H1 (cell line): ENCODE measurements around the gene PRKCA. TPM values are rescaled to one million over a fixed set of nuclear protein-coding genes. Genes with fewer than 3 reads are reported as not detected.

Source experiments
- CTCF ChIA-PET: fragments of 300-600 bp; sonication (Branson Sonifier 250); formaldehyde crosslinking; loops from one replicate; lab custom pipeline; 2021; ENCODE audit not compliant: partially characterized antibody; lab: Charles Lee
- POLR2A ChIA-PET: fragments of 300-600 bp; sonication (Branson Sonifier 250); formaldehyde crosslinking; loops from one replicate; lab custom pipeline; 2021; ENCODE audit warnings: inconsistent platforms; ENCODE audit not compliant: partially characterized antibody; lab: Charles Lee
- DNase-seq, 2 experiments: peaks; one replicate each; pipeline versions ENCODE4 v3.0.0 to v3.0.0-alpha.2; 2010 to 2022; ENCODE audit warnings: low spot score in 2 of 2, low read depth in 1 of 2, mixed read lengths in 1 of 2
- FAIRE-seq: peaks from 2 replicates; lab custom pipeline; 2011; peaks lifted over from hg19 to GRCh38; lab: Jason Lieb, UNC
- H2AFZ ChIP-seq: 2 replicates; pipeline ENCODE4 v1.8.1; 2012; ENCODE audit warnings: low read length, inconsistent platforms
- H2AK5ac ChIP-seq: 2 replicates; pipeline ENCODE4 v1.6.1; 2013; ENCODE audit warnings: low read depth, low read length
- H2BK120ac ChIP-seq: replicated peaks from 2 replicates; pipeline ENCODE3; 2013; ENCODE audit warnings: low read depth, low read length, inconsistent platforms
- H2BK12ac ChIP-seq: 2 replicates; pipeline ENCODE4 v1.6.1; 2013; ENCODE audit warnings: low read depth, low read length
- H2BK15ac ChIP-seq: 2 replicates; pipeline ENCODE4 v1.6.1; 2013; ENCODE audit warnings: low read length
- H2BK20ac ChIP-seq: 2 replicates; pipeline ENCODE4 v1.6.1; 2013; ENCODE audit warnings: low read length
- H2BK5ac ChIP-seq: 2 replicates; pipeline ENCODE4 v1.6.1; 2013; ENCODE audit warnings: low read depth, low read length
- H3K14ac ChIP-seq: 2 replicates; pipeline ENCODE4 v1.6.1; 2013; ENCODE audit warnings: inconsistent platforms; ENCODE audit not compliant: insufficient read length
- H3K18ac ChIP-seq: 2 replicates; pipeline ENCODE4 v1.6.1; 2013; ENCODE audit warnings: low read length; ENCODE audit errors: extremely low read depth
- H3K23ac ChIP-seq: 2 replicates; pipeline ENCODE4 v1.6.1; 2013; ENCODE audit warnings: inconsistent platforms; ENCODE audit not compliant: insufficient read length
- H3K23me2 ChIP-seq: 2 replicates; pipeline ENCODE4 v1.6.1; 2013; ENCODE audit warnings: low read depth, low read length
- H3K27ac ChIP-seq: 2 replicates; pipeline ENCODE4 v1.6.1; 2011; ENCODE audit warnings: low read depth, low read length, inconsistent platforms
- H3K27me3 ChIP-seq, 4 experiments: replicated peaks in 1 of 4; 1 replicate in 1 of 4; 2 replicates in 3 of 4; pipeline versions ENCODE4 v1.6.1 to v1.8.1; 2011 to 2013; ENCODE audit warnings: low read length in 3 of 4, mild to moderate bottlenecking in 3 of 4, inconsistent platforms in 2 of 4, mixed read lengths in 2 of 4, moderate library complexity in 1 of 4; ENCODE audit not compliant: control insufficient read depth in 3 of 4, insufficient read depth in 3 of 4; ENCODE audit errors: extremely low read depth in 1 of 4
- H3K36me3 ChIP-seq, 4 experiments: 2 replicates each; pipeline versions ENCODE4 v1.6.1 to v1.8.1; 2011 to 2013; ENCODE audit warnings: mild to moderate bottlenecking in 4 of 4, low read length in 3 of 4, moderate library complexity in 2 of 4, control low read depth in 1 of 4, inconsistent platforms in 1 of 4; ENCODE audit not compliant: insufficient read depth in 4 of 4, control insufficient read depth in 2 of 4
- H3K4ac ChIP-seq: replicated peaks from 2 replicates; pipeline ENCODE3; 2013; ENCODE audit warnings: low read length, low read depth, mixed read lengths, inconsistent platforms; ENCODE audit not compliant: insufficient read length
- H3K4me1 ChIP-seq, 4 experiments: replicated peaks in 1 of 4; 1 replicate in 1 of 4; 2 replicates in 3 of 4; pipeline versions ENCODE4 v1.6.1 to v1.8.1; 2011 to 2013; ENCODE audit warnings: low read length in 3 of 4, inconsistent platforms in 2 of 4, mixed read lengths in 1 of 4; ENCODE audit not compliant: insufficient read depth in 4 of 4, control insufficient read depth in 3 of 4
- H3K4me2 ChIP-seq, 2 experiments: 2 replicates each; pipeline versions ENCODE4 v1.6.1 to v1.8.1; 2011 to 2013; ENCODE audit warnings: low read depth in 2 of 2, low read length in 2 of 2, control low read depth in 1 of 2, inconsistent platforms in 1 of 2, mild to moderate bottlenecking in 1 of 2; ENCODE audit not compliant: insufficient read depth in 1 of 2
- H3K4me3 ChIP-seq, 4 experiments: fragments of 200-600, 300-600 bp in 1 of 4; sonication (generic), shearing (Covaris generic), sonication (Bioruptor Twin) in 1 of 4; 2 replicates each; pipeline versions ENCODE4 v1.5.1 to v1.8.1; 2011 to 2016; ENCODE audit warnings: low read length in 4 of 4, low read depth in 3 of 4, control low read depth in 2 of 4, inconsistent platforms in 2 of 4, mild to moderate bottlenecking in 2 of 4, mixed read lengths in 1 of 4, moderate library complexity in 1 of 4; ENCODE audit not compliant: insufficient read depth in 2 of 4; ENCODE audit errors: extremely low read depth in 1 of 4
- H3K56ac ChIP-seq: replicated peaks from 2 replicates; pipeline ENCODE3; 2013; ENCODE audit warnings: low read depth, mild to moderate bottlenecking, mixed read lengths, low read length, inconsistent platforms; ENCODE audit not compliant: insufficient read length
- H3K79me1 ChIP-seq: 2 replicates; pipeline ENCODE4 v1.6.1; 2013; ENCODE audit warnings: low read depth, low read length, control low read depth
- H3K79me2 ChIP-seq, 2 experiments: 2 replicates each; pipeline versions ENCODE4 v1.6.1 to v1.8.1; 2012 to 2013; ENCODE audit warnings: low read length in 2 of 2, mild to moderate bottlenecking in 2 of 2, inconsistent platforms in 1 of 2; ENCODE audit not compliant: insufficient read depth in 2 of 2, control insufficient read depth in 1 of 2
- H3K9ac ChIP-seq, 4 experiments: replicated peaks in 1 of 4; 1 replicate in 1 of 4; 2 replicates in 3 of 4; pipeline versions ENCODE4 v1.6.1 to v1.8.1; 2011 to 2013; ENCODE audit warnings: low read depth in 3 of 4, low read length in 3 of 4, control low read depth in 2 of 4, mild to moderate bottlenecking in 2 of 4, moderate library complexity in 2 of 4, inconsistent platforms in 1 of 4; ENCODE audit errors: extremely low read depth in 1 of 4
- H3K9me3 ChIP-seq, 2 experiments: 2 replicates each; pipeline versions ENCODE4 v1.6.1 to v1.8.1; 2012 to 2013; ENCODE audit warnings: mild to moderate bottlenecking in 2 of 2, moderate library complexity in 2 of 2, control low read depth in 1 of 2, inconsistent platforms in 1 of 2, low read depth in 1 of 2, low read length in 1 of 2, mixed read lengths in 1 of 2; ENCODE audit not compliant: insufficient read depth in 2 of 2
- H4K20me1 ChIP-seq, 2 experiments: replicated peaks in 1 of 2; 2 replicates each; pipeline versions ENCODE3 to v1.8.1; 2011 to 2013; ENCODE audit warnings: inconsistent platforms in 2 of 2, low read length in 2 of 2, mild to moderate bottlenecking in 1 of 2; ENCODE audit not compliant: insufficient read depth in 2 of 2, control insufficient read depth in 1 of 2
- H4K5ac ChIP-seq: 2 replicates; pipeline ENCODE4 v1.6.1; 2013; ENCODE audit warnings: low read length, low read depth, mixed read lengths, inconsistent platforms; ENCODE audit not compliant: insufficient read length
- H4K8ac ChIP-seq: 2 replicates; pipeline ENCODE4 v1.8.0; 2013; ENCODE audit warnings: mild to moderate bottlenecking, moderate library complexity, low read length, inconsistent platforms; ENCODE audit not compliant: insufficient read depth; ENCODE audit errors: extremely low read depth
- H4K91ac ChIP-seq: replicated peaks from 2 replicates; pipeline ENCODE3; 2013; ENCODE audit warnings: low read length, mixed read lengths, inconsistent platforms; ENCODE audit not compliant: insufficient read length
- ASH2L ChIP-seq: fragments of 200-600, 300-600 bp; sonication (generic); IDR thresholded peaks from one replicate; pipeline ENCODE4 v1.7.1; 2017; ENCODE audit warnings: low read length
- CREB1 ChIP-seq: IDR thresholded peaks from 2 replicates; pipeline ENCODE4 v1.6.1; 2012; ENCODE audit warnings: inconsistent platforms
- EZH2 ChIP-seq: fragments of 200-600 bp; sonication (generic); IDR thresholded peaks from 2 replicates; pipeline ENCODE4 v1.7.1; 2012; ENCODE audit warnings: low read depth, mild to moderate bottlenecking, moderate library complexity, low read length, inconsistent platforms; ENCODE audit not compliant: severe bottlenecking
- HDAC6 ChIP-seq: IDR thresholded peaks from one replicate; pipeline ENCODE4 v1.7.1; 2012; ENCODE audit warnings: low read depth, mild to moderate bottlenecking, inconsistent platforms, low read length, moderate library complexity
- RFX5 ChIP-seq: IDR thresholded peaks from 2 replicates; pipeline ENCODE4 v1.6.1; 2011; ENCODE audit warnings: low read depth, low read length, improper control_type of control experiment, borderline replicate concordance
- SP4 ChIP-seq: IDR thresholded peaks from 2 replicates; pipeline ENCODE4 v1.6.1; 2012; ENCODE audit warnings: low read length, inconsistent platforms
- YY1 ChIP-seq: IDR thresholded peaks from 2 replicates; pipeline ENCODE4 v1.6.1; 2011; ENCODE audit warnings: low read depth, mild to moderate bottlenecking, low read length
- WGBS, 2 experiments: shearing (Covaris generic) in 1 of 2; methylation state at CpG; one replicate each; pipeline versions ENCODE4 v1.1.6 to v1.1.7; 2013 to 2015; ENCODE audit warnings: low lambda C conversion rate in 2 of 2, mixed read lengths in 2 of 2, inconsistent platforms in 1 of 2, low coverage in 1 of 2, missing lambda C conversion rate in 1 of 2; ENCODE audit not compliant: insufficient replicate concordance in 2 of 2, insufficient coverage in 1 of 2, insufficient read length in 1 of 2; ENCODE audit errors: extremely low coverage in 1 of 2, missing lambda C conversion rate in 1 of 2; 5-methylcytosine and 5-hydroxymethylcytosine counted together
- polyA plus RNA-seq, 7 experiments: library from polyadenylated mRNA; depleted of rRNA in 3 of 7; stranded (reverse) in 5 of 7; unstranded in 2 of 7; fragments of >200 nt in 5 of 7; fragments of 200-250 nt in 2 of 7; gene quantifications; 1 replicate in 5 of 7; 2 replicates in 1 of 7; 4 replicates in 1 of 7; pipeline versions ENCODE4 v1.2.1 to v1.2.3, GENCODE V29; 2011 to 2013; ENCODE audit warnings: missing spikeins in 2 of 7, mixed read lengths in 2 of 7
- total RNA-seq: library from RNA; stranded (reverse); fragmentation: NEBNext Ultra II Directional; extraction: Animal tissue kit (Norgen Biotek cat#: 25700); gene quantifications from 2 replicates; pipeline ENCODE4 v1.2.1, GENCODE V29; 2021

The PRKCA gene
- total and polyA plus RNA-seq, 2 of the 8 experiments (the other 6 are each of a cell fraction or from before 2014, with no cell fraction given) = 5.8 to 17.8 TPM

- H3K56ac ChIP-seq = no peak overlapping the region
- no peak overlapping the region for H3K4ac ChIP-seq
- no peak overlapping the region for H2AK5ac ChIP-seq
- H3K4me2 ChIP-seq = no peak overlapping the region
- no peaks in the 10 kb centered on the region for H3K79me1 ChIP-seq
- H3K36me3 ChIP-seq = no peaks in the 10 kb centered on the region; a peak in 1 of 8 replicates
- H3K9me3 ChIP-seq = no peaks in the 10 kb centered on the region
- H2BK15ac ChIP-seq = no peak overlapping the region
- no peak overlapping the region for H2AFZ ChIP-seq
- peaks cover 0 to 4% (median 2%) of the 10 kb centered on the region in 4 experiments; a peak in 2 of 7 replicates for H3K4me1 ChIP-seq
- no peaks in the 10 kb centered on the region for H4K20me1 ChIP-seq
- H3K4me3 ChIP-seq = no peak overlapping the region
- no peaks in the 10 kb centered on the region for H3K79me2 ChIP-seq
- H3K23me2 ChIP-seq = no peaks in the 10 kb centered on the region
- H2BK20ac ChIP-seq = no peak overlapping the region
- no peak overlapping the region for H3K23ac ChIP-seq
- no peak overlapping the region for H3K18ac ChIP-seq
- no peak overlapping the region for H2BK120ac ChIP-seq
- no peak for FAIRE-seq
- H4K8ac ChIP-seq = peak overlapping the region; percentile 11
- H4K5ac ChIP-seq = no peak overlapping the region
- CTCF ChIA-PET = interaction anchor here (0.6 to 1.5 kb wide), 3 partner anchors 14 to 52 kb away, joined by 3 to 7 read pairs (median 3); no protein-coding TSS in a partner anchor
- no peaks in the 10 kb centered on the region for H3K27me3 ChIP-seq
- no peak overlapping the region; the same call in 1 of the 2 replicates for H2BK5ac ChIP-seq
- no peak overlapping the region for H3K9ac ChIP-seq
- no peak overlapping the region for H4K91ac ChIP-seq
- 92% methylated on average over 10 of the region's 12 CpGs; no CpG with 5 or more reads in 1 of the 2 experiments for WGBS, 2 experiments
- POLR2A ChIA-PET = no interaction called here
- H2BK12ac ChIP-seq = no peak overlapping the region
- H3K14ac ChIP-seq = no peak overlapping the region
- no peak overlapping the region for H3K27ac ChIP-seq
- TF ChIP-seq RFX5 (no peak), EZH2 (no peak), HDAC6 (no peak), YY1 (no peak), CREB1 (no peak), ASH2L (no peak), SP4 (no peak)
- DNase-seq = no peak
These were observed 486.7 kb downstream of the PRKCA start for GRCh38 chr17:66789093-66789492.
